Activated naive CD8-positive, alpha-beta T cell (primary cell): Measurements from ENCODE around the gene DSPP.
"Not testable (repeated sequence)": the region's sequence is repeated elsewhere in the genome, so short reads cannot be mapped to it uniquely, and the experiment has no call there.

Experiments
- H3K27ac Mint-ChIP-seq: one replicate; pipeline ENCODE4 v1.8.0; 2021; ENCODE audit warnings: mixed read lengths
- H3K27me3 Mint-ChIP-seq: one replicate; pipeline ENCODE4 v1.8.0; 2021; ENCODE audit warnings: mixed read lengths
- H3K36me3 Mint-ChIP-seq: one replicate; pipeline ENCODE4 v1.8.0; 2021; ENCODE audit warnings: mixed read lengths
- H3K4me1 Mint-ChIP-seq: one replicate; pipeline ENCODE4 v1.8.0; 2021; ENCODE audit warnings: low read depth, mixed read lengths
- H3K4me3 Mint-ChIP-seq: one replicate; pipeline ENCODE4 v1.8.0; 2021; ENCODE audit warnings: mild to moderate bottlenecking, mixed read lengths
- H3K9me3 Mint-ChIP-seq: one replicate; pipeline ENCODE4 v1.8.0; 2021; ENCODE audit warnings: low read depth, mixed read lengths

DSPP gene

DNA sequence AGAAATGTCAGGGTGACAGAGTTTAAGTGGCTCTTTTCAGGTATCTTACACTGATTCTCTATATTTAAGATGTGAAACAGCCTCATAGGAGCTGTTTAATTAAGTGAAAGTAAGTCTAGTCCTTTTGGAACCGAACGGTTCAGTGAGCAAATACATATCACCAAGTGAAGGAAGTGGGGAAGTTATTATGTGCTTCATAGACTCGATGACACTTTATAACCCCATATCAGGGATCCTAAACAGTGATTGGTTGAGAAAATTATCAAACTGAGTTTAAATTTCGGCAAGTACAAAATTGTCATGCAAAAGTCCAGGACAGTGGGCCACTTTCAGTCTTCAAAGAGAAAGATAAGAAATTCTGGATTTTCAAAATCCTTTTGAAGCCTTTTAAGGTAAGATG, at the start of gene DSPP:
DSPP (plus strand) TSS at position 301 of the 400 bp plus-strand sequence. CDS start 2,380 bp downstream, outside the sequence.
- Mint-ChIP-seq H3K27ac (no peak within 1 kb of the TSS), H3K4me1 (no peaks in the 10 kb centered on the region), H3K9me3 (no peaks in the 10 kb centered on the region), H3K27me3 (peaks cover 5% of the 10 kb centered on the region), H3K4me3 (no peak within 1 kb of the TSS), H3K36me3 (no peaks in the 10 kb centered on the region)

GRCh38 chr4:87559090-87559837, 49.1 kb upstream of the DSPP start:
- Mint-ChIP-seq H3K4me3 (no peak overlapping the region), H3K27ac (no peak overlapping the region), H3K9me3 (no peaks in the 10 kb centered on the region), H3K36me3 (no peaks in the 10 kb centered on the region), H3K27me3 (no peaks in the 10 kb centered on the region), H3K4me1 (peaks cover 24% of the 10 kb centered on the region)

DNA sequence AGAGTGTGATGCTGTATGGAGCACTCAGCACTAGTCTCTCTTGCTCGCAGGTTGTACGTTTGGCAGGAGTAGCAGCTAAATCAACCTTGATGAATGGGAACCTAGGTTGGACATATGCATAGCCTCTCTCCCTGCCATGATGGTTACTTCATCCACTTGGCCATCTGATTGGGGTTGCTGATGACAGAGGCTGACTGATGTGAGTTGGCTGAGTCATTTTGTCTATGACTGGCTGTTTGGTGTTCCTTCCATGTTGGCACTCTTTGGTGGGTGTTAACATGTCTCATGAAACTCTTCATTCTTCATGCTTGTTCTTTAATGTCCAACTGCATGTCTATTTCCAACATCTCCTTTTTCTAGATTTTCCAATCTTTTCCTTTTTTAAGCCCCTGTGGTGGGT, 47.5 kb upstream of the DSPP start:
- no peaks in the 10 kb centered on the region for H3K36me3 Mint-ChIP-seq
- H3K9me3 Mint-ChIP-seq, result no peaks in the 10 kb centered on the region

DNA sequence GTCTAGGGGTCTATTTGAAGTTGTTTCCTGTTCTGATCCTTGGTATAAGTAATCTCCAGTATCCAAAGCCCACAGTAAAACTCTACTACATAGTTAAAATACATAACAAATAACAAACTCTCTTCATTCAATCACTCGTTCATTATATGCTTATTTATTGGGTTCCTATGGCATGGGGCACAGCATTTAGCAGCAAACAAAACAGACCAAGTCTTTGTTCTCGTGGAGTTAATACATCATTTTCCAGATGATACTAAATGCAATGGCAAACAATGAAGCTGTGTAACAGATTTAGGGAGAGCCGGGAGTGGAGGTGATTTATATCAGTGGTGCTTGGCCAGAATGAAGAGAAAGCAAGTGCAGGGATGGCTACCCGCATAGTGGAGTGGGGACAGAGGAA, 42.6 kb upstream of the DSPP start:
- H3K27ac Mint-ChIP-seq, result no peak overlapping the region
- H3K9me3 Mint-ChIP-seq, result no peaks in the 10 kb centered on the region
- H3K27me3 Mint-ChIP-seq, result no peaks in the 10 kb centered on the region
- H3K36me3 Mint-ChIP-seq, result peaks cover 3% of the 10 kb centered on the region
- peaks cover 5% of the 10 kb centered on the region for H3K4me1 Mint-ChIP-seq
- H3K4me3 Mint-ChIP-seq, result no peak overlapping the region

More for the DNA sequence above, 47.5 kb upstream of the DSPP start:
- no peak overlapping the region for H3K27ac Mint-ChIP-seq
- no peak overlapping the region for H3K4me3 Mint-ChIP-seq
- H3K4me1 Mint-ChIP-seq, result peaks cover 24% of the 10 kb centered on the region
- H3K27me3 Mint-ChIP-seq, result no peaks in the 10 kb centered on the region

DNA sequence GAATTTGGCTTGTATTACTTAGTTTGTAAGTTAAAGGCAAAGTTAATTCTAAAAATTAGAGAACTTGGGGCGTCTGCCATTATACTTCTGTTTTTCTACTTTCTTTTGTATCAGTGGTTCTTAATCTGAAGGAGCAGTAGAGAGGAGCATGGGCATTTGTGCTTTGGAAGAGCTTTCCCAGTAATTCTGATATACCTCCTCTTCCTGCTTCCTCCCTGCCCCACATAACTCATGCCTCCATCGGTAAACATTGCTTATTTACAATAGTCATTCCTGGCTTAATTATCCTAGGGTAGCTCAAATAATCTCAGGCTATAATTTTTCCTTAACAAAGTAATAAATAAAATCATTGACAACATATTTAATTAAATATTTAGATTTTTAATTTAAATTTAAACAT, 42.1 kb upstream of the DSPP start:
- Mint-ChIP-seq H3K9me3 (no peaks in the 10 kb centered on the region), H3K27me3 (no peaks in the 10 kb centered on the region), H3K4me3 (no peak overlapping the region), H3K4me1 (no peaks in the 10 kb centered on the region), H3K27ac (no peak overlapping the region), H3K36me3 (peaks cover 3% of the 10 kb centered on the region)

DNA sequence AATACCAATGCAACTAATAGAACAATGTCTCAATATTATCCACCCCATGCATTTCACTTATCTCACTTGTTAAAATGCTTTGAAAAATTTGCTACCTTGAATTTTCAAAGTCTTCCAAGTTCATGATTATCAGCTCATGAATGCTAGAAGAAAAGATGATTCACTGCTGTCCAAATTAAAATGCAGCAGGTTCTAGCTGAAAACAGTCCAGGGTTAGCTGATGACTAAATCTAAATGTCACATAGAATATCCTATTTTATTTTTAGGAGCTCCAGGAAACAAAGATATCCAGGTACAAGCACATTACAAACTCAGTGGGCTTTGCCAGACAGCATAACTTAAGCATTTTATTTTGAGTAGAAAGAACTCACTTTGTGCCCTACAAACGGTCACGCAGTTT, 41.1 kb upstream of the DSPP start:
- Mint-ChIP-seq H3K9me3 (no peaks in the 10 kb centered on the region), H3K27me3 (peaks cover 2% of the 10 kb centered on the region), H3K27ac (no peak overlapping the region), H3K4me1 (no peaks in the 10 kb centered on the region), H3K36me3 (peaks cover 3% of the 10 kb centered on the region), H3K4me3 (no peak overlapping the region)

- Mint-ChIP-seq H3K4me1 (no peaks in the 10 kb centered on the region), H3K36me3 (peaks cover 3% of the 10 kb centered on the region), H3K27ac (no peak overlapping the region), H3K4me3 (no peak overlapping the region), H3K27me3 (peaks cover 7% of the 10 kb centered on the region), H3K9me3 (no peaks in the 10 kb centered on the region)
Observed at GRCh38 chr4:87570290-87570805, 38.0 kb upstream of the DSPP start.

- not testable (repeated sequence) for H3K9me3 Mint-ChIP-seq, H3K4me3 Mint-ChIP-seq, H3K4me1 Mint-ChIP-seq, H3K27me3 Mint-ChIP-seq, H3K27ac Mint-ChIP-seq, H3K36me3 Mint-ChIP-seq
Observed at GRCh38 chr4:87574376-87574775, 34.0 kb upstream of the DSPP start.

- H3K36me3 Mint-ChIP-seq, result no peaks in the 10 kb centered on the region
- peaks cover 7% of the 10 kb centered on the region for H3K27me3 Mint-ChIP-seq
- H3K4me1 Mint-ChIP-seq, result no peaks in the 10 kb centered on the region
- no peak overlapping the region for H3K4me3 Mint-ChIP-seq
- no peak overlapping the region for H3K27ac Mint-ChIP-seq
- H3K9me3 Mint-ChIP-seq, result no peaks in the 10 kb centered on the region
Observed at GRCh38 chr4:87574996-87575395, 33.3 kb upstream of the DSPP start.

- H3K9me3 Mint-ChIP-seq, result no peaks in the 10 kb centered on the region
Observed at GRCh38 chr4:87575408-87575807, 32.9 kb upstream of the DSPP start.

GRCh38 chr4:87575983-87576382, 32.3 kb upstream of the DSPP start:
- Mint-ChIP-seq H3K27me3 (peaks cover 7% of the 10 kb centered on the region), H3K27ac (no peak overlapping the region), H3K36me3 (no peaks in the 10 kb centered on the region), H3K4me1 (no peaks in the 10 kb centered on the region), H3K9me3 (no peaks in the 10 kb centered on the region), H3K4me3 (no peak overlapping the region)

More at GRCh38 chr4:87575408-87575807, 32.9 kb upstream of the DSPP start:
- Mint-ChIP-seq H3K4me3 (no peak overlapping the region), H3K36me3 (no peaks in the 10 kb centered on the region), H3K4me1 (no peaks in the 10 kb centered on the region), H3K27me3 (peaks cover 7% of the 10 kb centered on the region), H3K27ac (no peak overlapping the region)

DNA sequence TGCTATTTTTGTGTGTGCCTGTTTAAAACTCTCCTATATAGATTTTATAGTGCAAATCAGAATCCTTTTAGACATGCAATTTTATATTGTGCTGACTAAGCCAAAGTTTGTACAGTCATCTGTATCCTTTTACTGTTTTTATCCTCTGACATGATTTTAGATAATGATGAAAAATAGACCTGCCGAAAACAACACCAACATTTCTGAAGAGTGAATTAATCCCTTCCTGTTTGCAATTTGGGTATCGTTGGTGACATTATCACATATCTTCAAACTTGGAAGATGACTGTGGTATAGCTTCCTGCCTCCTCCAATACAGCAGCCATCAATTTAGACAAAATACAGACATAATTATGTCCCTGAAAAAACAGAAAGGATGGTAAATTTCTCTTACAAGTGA, 28.9 kb upstream of the DSPP start:
- no peaks in the 10 kb centered on the region for H3K36me3 Mint-ChIP-seq
- H3K4me1 Mint-ChIP-seq, result no peaks in the 10 kb centered on the region
- peaks cover 3% of the 10 kb centered on the region for H3K27me3 Mint-ChIP-seq
- H3K4me3 Mint-ChIP-seq, result no peak overlapping the region
- H3K27ac Mint-ChIP-seq, result no peak overlapping the region
- no peaks in the 10 kb centered on the region for H3K9me3 Mint-ChIP-seq

DNA sequence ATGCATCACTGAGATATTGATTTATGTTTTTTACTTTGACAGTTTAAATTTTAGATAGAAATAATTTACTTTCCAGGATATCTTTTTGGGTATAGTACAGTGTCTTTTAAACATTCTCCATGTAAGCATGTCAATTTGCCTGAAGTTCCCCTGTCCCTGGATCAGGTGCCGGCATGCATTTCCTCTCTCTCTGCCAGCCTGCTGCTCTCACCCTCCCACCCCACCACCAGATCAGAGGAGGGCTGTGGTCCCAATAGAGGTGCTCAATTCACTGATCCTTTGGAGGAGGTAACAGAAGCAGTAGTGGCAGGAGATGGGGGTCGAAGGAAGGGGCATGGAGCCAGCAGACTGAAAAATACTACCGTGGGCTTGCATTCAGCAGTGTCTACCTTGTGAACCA, 28.3 kb upstream of the DSPP start:
- Mint-ChIP-seq H3K4me3 (no peak overlapping the region), H3K27me3 (peaks cover 3% of the 10 kb centered on the region), H3K27ac (no peak overlapping the region), H3K4me1 (no peaks in the 10 kb centered on the region), H3K9me3 (no peaks in the 10 kb centered on the region), H3K36me3 (no peaks in the 10 kb centered on the region)

DNA sequence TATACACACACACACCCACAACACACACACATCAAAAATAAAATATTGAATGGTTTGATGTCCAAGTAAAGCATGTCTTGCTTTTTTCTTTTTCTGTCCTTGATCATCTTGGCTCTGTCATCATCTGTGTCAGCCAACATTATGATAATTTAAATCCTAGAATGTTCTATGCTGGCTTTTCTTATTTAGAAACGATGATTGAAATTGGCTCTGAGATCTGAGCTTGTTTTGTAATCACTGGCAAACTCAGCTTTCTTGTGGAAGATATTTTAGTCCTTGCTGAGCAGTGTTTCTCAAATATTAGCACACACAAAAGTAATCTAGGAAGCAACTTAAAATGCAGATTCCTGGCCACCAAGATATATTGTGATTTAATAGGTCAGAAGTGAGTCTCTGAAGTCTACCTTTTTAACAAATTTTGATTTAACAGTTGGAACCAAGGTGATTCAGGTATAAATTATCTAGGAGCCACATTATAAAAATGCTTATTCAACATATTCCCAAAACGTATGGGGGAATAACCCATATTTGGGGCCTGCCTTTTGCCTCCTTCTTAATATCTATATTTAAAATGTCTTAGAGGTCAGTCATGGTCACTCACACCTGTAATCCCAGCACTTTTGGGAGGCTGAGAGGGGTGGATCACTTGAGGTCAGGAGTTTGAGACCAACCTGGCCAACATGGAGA, 24.0 kb upstream of the DSPP start:
- H3K4me3 Mint-ChIP-seq, result no peak overlapping the region
- no peak overlapping the region for H3K27ac Mint-ChIP-seq
- H3K27me3 Mint-ChIP-seq, result peaks cover 4% of the 10 kb centered on the region
- no peaks in the 10 kb centered on the region for H3K36me3 Mint-ChIP-seq
- no peaks in the 10 kb centered on the region for H3K4me1 Mint-ChIP-seq
- no peaks in the 10 kb centered on the region for H3K9me3 Mint-ChIP-seq

GRCh38 chr4:87589531-87589930, 18.8 kb upstream of the DSPP start:
- no peaks in the 10 kb centered on the region for H3K4me1 Mint-ChIP-seq

More at GRCh38 chr4:87589531-87589930, 18.8 kb upstream of the DSPP start:
- peaks cover 4% of the 10 kb centered on the region for H3K27me3 Mint-ChIP-seq
- H3K9me3 Mint-ChIP-seq, result no peaks in the 10 kb centered on the region
- no peaks in the 10 kb centered on the region for H3K36me3 Mint-ChIP-seq
- H3K27ac Mint-ChIP-seq, result no peak overlapping the region
- no peak overlapping the region for H3K4me3 Mint-ChIP-seq
